Endothelial cell (in vitro differentiated cells): Measurements from ENCODE around the gene MYH7B. TPM values are rescaled to one million over a fixed set of nuclear protein-coding genes. Genes with fewer than 3 reads are reported as not detected.

ENCODE experiments used
- DNase-seq: peaks from one replicate; pipeline ENCODE4 v3.0.0; 2021; ENCODE audit warnings: low spot score
- H3K27ac Mint-ChIP-seq: one replicate; pipeline ENCODE4 v1.8.0; 2021; ENCODE audit warnings: mixed read lengths, inconsistent platforms; ENCODE audit not compliant: unreplicated experiment
- H3K27me3 Mint-ChIP-seq: one replicate; pipeline ENCODE4 v1.8.0; 2021; ENCODE audit warnings: mild to moderate bottlenecking, moderate library complexity, mixed read lengths, inconsistent platforms; ENCODE audit not compliant: unreplicated experiment
- H3K36me3 Mint-ChIP-seq: one replicate; pipeline ENCODE4 v1.8.0; 2021; ENCODE audit warnings: mild to moderate bottlenecking, low read depth, mixed read lengths, inconsistent platforms; ENCODE audit not compliant: unreplicated experiment
- H3K4me1 Mint-ChIP-seq: one replicate; pipeline ENCODE4 v1.8.0; 2021; ENCODE audit warnings: mild to moderate bottlenecking, mixed read lengths, inconsistent platforms; ENCODE audit not compliant: unreplicated experiment
- H3K4me3 Mint-ChIP-seq: one replicate; pipeline ENCODE4 v1.8.0; 2021; ENCODE audit warnings: mild to moderate bottlenecking, mixed read lengths, inconsistent platforms; ENCODE audit not compliant: unreplicated experiment
- H3K9me3 Mint-ChIP-seq: one replicate; pipeline ENCODE4 v1.8.0; 2021; ENCODE audit warnings: mixed read lengths, inconsistent platforms; ENCODE audit not compliant: unreplicated experiment
- microRNA-seq: library from miRNA; unstranded; fragments of <30 nt; microRNA quantifications from one replicate; pipeline ENCODE4, GENCODE V29; 2020; ENCODE audit not compliant: unreplicated experiment
- total RNA-seq: library from RNA; stranded (reverse); fragmentation: NEBNext Ultra II Directional; extraction: Animal tissue kit (Norgen Biotek cat#: 25700); gene quantifications from one replicate; pipeline ENCODE4 v1.2.1, GENCODE V29; 2021; ENCODE audit not compliant: unreplicated experiment
- TF ChIP-seq, protein P1 (sequence below): fragments of 200-600 bp; sonication (generic); IDR thresholded peaks from one replicate; pipeline ENCODE4 v1.5.0; 2021; ENCODE audit warnings: antibody characterized with exemption; ENCODE audit not compliant: unreplicated experiment

The MYH7B gene
- total RNA-seq, 1 donor from 2014 or later: 0.51 TPM

DNA sequence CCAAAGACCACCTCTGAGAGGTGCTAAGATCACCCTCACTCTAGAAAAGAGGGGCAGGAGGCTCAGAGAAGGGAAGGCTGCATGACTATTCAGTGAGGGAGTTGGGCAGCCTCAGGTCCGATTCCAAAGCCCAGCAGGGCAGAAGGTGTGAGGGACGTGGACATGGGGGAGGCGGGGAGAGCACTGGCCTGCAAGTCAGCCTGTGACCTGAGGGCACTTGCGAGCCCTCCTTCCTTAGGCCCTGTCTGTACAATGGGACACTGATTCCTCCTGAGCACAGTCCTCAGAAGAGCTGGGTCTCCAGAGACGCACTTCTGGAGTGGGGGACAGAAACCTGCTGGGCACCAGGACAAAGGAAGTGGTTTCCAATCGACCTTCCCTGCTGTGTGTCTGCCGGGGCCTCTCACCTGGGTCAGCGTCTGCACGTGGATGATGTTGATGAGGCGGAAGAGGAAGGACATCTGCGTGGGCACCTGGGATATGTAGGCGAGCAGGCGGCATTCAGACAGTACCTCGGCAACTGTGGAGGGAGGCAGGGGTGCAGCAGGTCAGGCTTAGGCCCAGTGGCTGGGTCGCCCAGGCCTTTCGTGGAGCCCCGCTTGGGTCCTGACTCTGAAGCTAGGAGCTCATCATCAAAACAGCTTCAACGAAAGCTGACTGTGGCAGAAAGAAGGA lies 48.5 kb downstream of the MYH7B start:
- Mint-ChIP-seq H3K9me3 (no peaks in the 10 kb centered on the region), H3K4me3 (no peak overlapping the region), H3K4me1 (no peaks in the 10 kb centered on the region), H3K27me3 (peaks cover 7% of the 10 kb centered on the region), H3K36me3 (peaks cover 40% of the 10 kb centered on the region), H3K27ac (no peak overlapping the region)
- no peak for DNase-seq
- TF ChIP-seq, protein P1, sequence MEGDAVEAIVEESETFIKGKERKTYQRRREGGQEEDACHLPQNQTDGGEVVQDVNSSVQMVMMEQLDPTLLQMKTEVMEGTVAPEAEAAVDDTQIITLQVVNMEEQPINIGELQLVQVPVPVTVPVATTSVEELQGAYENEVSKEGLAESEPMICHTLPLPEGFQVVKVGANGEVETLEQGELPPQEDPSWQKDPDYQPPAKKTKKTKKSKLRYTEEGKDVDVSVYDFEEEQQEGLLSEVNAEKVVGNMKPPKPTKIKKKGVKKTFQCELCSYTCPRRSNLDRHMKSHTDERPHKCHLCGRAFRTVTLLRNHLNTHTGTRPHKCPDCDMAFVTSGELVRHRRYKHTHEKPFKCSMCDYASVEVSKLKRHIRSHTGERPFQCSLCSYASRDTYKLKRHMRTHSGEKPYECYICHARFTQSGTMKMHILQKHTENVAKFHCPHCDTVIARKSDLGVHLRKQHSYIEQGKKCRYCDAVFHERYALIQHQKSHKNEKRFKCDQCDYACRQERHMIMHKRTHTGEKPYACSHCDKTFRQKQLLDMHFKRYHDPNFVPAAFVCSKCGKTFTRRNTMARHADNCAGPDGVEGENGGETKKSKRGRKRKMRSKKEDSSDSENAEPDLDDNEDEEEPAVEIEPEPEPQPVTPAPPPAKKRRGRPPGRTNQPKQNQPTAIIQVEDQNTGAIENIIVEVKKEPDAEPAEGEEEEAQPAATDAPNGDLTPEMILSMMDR: no peak

DNA sequence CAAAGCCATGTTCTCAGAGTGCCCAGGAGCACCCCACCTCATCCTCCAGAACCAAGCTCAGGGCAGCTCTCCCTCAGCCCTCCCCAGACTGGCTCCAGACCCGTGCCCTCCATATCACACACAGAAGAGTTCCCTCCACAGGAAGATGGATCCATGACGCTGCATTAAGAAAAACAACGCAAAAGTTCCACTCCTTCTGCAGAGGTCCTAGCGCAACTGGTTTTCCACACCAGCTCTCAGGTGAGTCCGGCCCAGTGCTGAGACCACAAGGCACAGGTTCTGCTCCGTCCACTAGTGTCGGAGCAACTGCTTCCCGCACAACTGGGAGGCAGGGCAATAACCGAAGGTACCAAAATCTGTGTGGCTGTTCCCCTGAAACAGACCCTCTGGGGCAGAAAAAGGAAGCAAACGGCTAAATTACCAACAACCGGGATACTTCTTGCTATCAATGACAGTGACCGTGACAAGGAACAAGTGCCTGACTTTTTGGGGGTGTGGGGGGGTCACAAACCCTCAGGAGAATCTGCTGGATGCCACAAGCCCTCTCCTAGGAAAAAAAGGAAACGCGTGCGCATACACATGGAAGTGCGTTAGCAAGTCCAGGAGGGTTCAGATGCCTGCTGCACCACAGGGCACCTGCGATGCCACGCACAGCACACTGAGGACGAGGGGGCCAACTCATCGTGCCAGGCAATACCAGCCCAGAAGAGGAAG lies 49.2 kb downstream of the MYH7B start:
- H3K9me3 Mint-ChIP-seq: no peaks in the 10 kb centered on the region
- TF ChIP-seq, protein P1: no peak
- no peaks in the 10 kb centered on the region for H3K4me1 Mint-ChIP-seq
- peaks cover 39% of the 10 kb centered on the region for H3K36me3 Mint-ChIP-seq
- no peak overlapping the region for H3K27ac Mint-ChIP-seq
- no peak overlapping the region for H3K4me3 Mint-ChIP-seq
- H3K27me3 Mint-ChIP-seq: peaks cover 6% of the 10 kb centered on the region
- no peak for DNase-seq

Small RNA genes within 50 kb of the gene (microRNA-seq; reads per million reads assigned to microRNA genes)
- not detected for gene MIR499A
- gene MIR499B: not detected

Other genes with a start within 250 kb of the MYH7B start
- gene NCOA6, start 130.2 kb upstream of the MYH7B start, total RNA-seq: 22.0 TPM
- 20.3 TPM for gene GGT7, start 83.0 kb upstream of the MYH7B start, total RNA-seq
- 53.2 TPM for gene ACSS2, start 79.3 kb upstream of the MYH7B start, total RNA-seq
- 48.3 TPM for gene GSS, start 62 bp upstream of the MYH7B start, total RNA-seq
- gene TRPC4AP, start 136.9 kb downstream of the MYH7B start, total RNA-seq: 109 TPM
- 43.5 TPM for gene EDEM2, start 191.5 kb downstream of the MYH7B start, total RNA-seq
- gene PROCR, start 216.2 kb downstream of the MYH7B start, total RNA-seq: 254 TPM